HG03095 (cell line): ENCODE data around the gene NUP85.
"Not testable (repeated sequence)": the region's sequence is repeated elsewhere in the genome, so short reads cannot be mapped to it uniquely, and the experiment has no call there.

Experiments used
- ATAC-seq: cut with Tn5 transposase; IDR thresholded peaks from one replicate; pipeline ENCODE4 v1.9.1; 2021; ENCODE audit warnings: moderate library complexity; ENCODE audit not compliant: unreplicated experiment

The NUP85 gene

GRCh38 chr17:75266316-75267152, 61.1 kb downstream of the NUP85 start:
- no peak for ATAC-seq

GRCh38 chr17:75267153-75267410, 61.6 kb downstream of the NUP85 start:
- no peak for ATAC-seq

GRCh38 chr17:75267411-75268232, 62.1 kb downstream of the NUP85 start:
- no peak for ATAC-seq

- ATAC-seq: no peak
Observed at GRCh38 chr17:75269844-75270217, 64.4 kb downstream of the NUP85 start.

GRCh38 chr17:75270218-75270965, 64.9 kb downstream of the NUP85 start:
- ATAC-seq: peak; percentile 39

GRCh38 chr17:75270966-75271232, 65.4 kb downstream of the NUP85 start, which contains the start of gene MIF4GD:
Gene MIF4GD (minus strand): TSS chr17:75271231. CDS start chr17:75270195, 1,036 bp downstream.
- no peak for ATAC-seq

- peak; percentile 55 for ATAC-seq
Observed at GRCh38 chr17:75271233-75271954, 65.9 kb downstream of the NUP85 start.

- no peak for ATAC-seq
Observed at GRCh38 chr17:75271955-75272847, 66.7 kb downstream of the NUP85 start.

GRCh38 chr17:75272848-75273184, 67.3 kb downstream of the NUP85 start:
- ATAC-seq: no peak

GRCh38 chr17:75273977-75274708, 68.7 kb downstream of the NUP85 start:
- no peak for ATAC-seq

GRCh38 chr17:75277664-75278071, 72.2 kb downstream of the NUP85 start:
- ATAC-seq: no peak

GRCh38 chr17:75280189-75280588, 74.7 kb downstream of the NUP85 start:
- ATAC-seq: not testable (repeated sequence)

- no peak for ATAC-seq
Observed at GRCh38 chr17:75285123-75285522, 79.6 kb downstream of the NUP85 start.
